Occipital lobe (tissue), 2 donors: Measurements from ENCODE around the gene TPCN2. TPM values are rescaled to one million over a fixed set of nuclear protein-coding genes. Genes with fewer than 3 reads are reported as not detected.

Experiments used
- DNase-seq: peaks from one replicate; lab custom pipeline; 2025; lab: John Stamatoyannopoulos, UW
- total RNA-seq: library from RNA; depleted of rRNA; stranded (reverse); fragments of >200 nt; gene quantifications from one replicate; pipeline ENCODE4 v1.2.3, GENCODE V29; 2014

Gene TPCN2
- total RNA-seq, 1 donor from 2014 or later: 7.6 TPM

GRCh38 chr11:69010361-69010891 lies 38.3 kb upstream of the TPCN2 start:
- DNase-seq: no peak

- DNase-seq: no peak
Observed at GRCh38 chr11:69010964-69011623, 37.6 kb upstream of the TPCN2 start.

GRCh38 chr11:69011624-69012091 lies 37.1 kb upstream of the TPCN2 start:
- DNase-seq: no peak

GRCh38 chr11:69012092-69013008 lies 36.4 kb upstream of the TPCN2 start:
- DNase-seq: no peak

GRCh38 chr11:69013009-69013951 lies 35.5 kb upstream of the TPCN2 start, which contains the start of gene MRGPRF:
Gene MRGPRF, minus strand, starts transcription at chr11:69013246. Its CDS starts 3,345 bp downstream, at chr11:69009901.
- peak; percentile 41 for DNase-seq

GRCh38 chr11:69014084-69014851 lies 34.5 kb upstream of the TPCN2 start:
- DNase-seq: no peak

GRCh38 chr11:69014898-69015549 lies 33.7 kb upstream of the TPCN2 start:
- DNase-seq: no peak

GRCh38 chr11:69017951-69018350 lies 30.8 kb upstream of the TPCN2 start:
- DNase-seq: no peak

GRCh38 chr11:69018924-69019323 lies 29.8 kb upstream of the TPCN2 start:
- DNase-seq: no peak

- DNase-seq: no peak
Observed at GRCh38 chr11:69022260-69022659, 26.5 kb upstream of the TPCN2 start.

GRCh38 chr11:69024509-69024908 lies 24.2 kb upstream of the TPCN2 start:
- no peak for DNase-seq

- DNase-seq: no peak
Observed at GRCh38 chr11:69027704-69028372, 20.9 kb upstream of the TPCN2 start.

GRCh38 chr11:69030301-69030700 lies 18.4 kb upstream of the TPCN2 start:
- no peak for DNase-seq

GRCh38 chr11:69032833-69033232 lies 15.9 kb upstream of the TPCN2 start:
- no peak for DNase-seq

- no peak for DNase-seq
Observed at GRCh38 chr11:69033431-69033830, 15.3 kb upstream of the TPCN2 start.

- no peak for DNase-seq
Observed at GRCh38 chr11:69034123-69034867, 14.4 kb upstream of the TPCN2 start.

- no peak for DNase-seq
Observed at GRCh38 chr11:69035150-69035945, 13.4 kb upstream of the TPCN2 start.

GRCh38 chr11:69035946-69036340 lies 12.8 kb upstream of the TPCN2 start:
- DNase-seq: no peak
